NCI-H446 treated with DMSO at 0.1 percent for 48 hours (cell line): ENCODE data around the gene USH1C.

Source experiments
- DNase-seq: peaks from one replicate; lab custom pipeline; 2025; lab: John Stamatoyannopoulos, UW

USH1C gene

GRCh38 chr11:17472467-17472866 lies 71.7 kb downstream of the USH1C start:
- no peak for DNase-seq

GRCh38 chr11:17471501-17471900 lies 72.7 kb downstream of the USH1C start:
- DNase-seq, result no peak

GRCh38 chr11:17469998-17470397 lies 74.2 kb downstream of the USH1C start:
- DNase-seq, result no peak

DNA sequence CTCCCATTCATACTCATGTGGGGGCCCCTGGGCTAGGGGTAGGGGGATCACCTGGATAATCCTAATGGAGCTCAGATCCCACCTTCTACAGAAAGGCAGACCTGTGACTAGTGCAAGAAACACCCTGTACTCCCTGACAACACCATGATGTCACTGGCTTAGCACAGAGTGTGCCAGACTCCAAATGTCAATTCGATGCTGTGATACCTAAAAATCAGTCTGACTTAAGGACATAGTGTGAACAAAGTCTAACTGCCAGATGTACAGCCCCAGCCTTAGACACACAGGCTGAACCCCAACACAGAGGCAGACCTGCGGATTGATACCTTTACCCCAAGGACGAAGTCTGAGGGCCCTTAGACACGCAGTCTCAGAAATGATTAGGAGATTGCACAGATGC lies 76.1 kb downstream of the USH1C start:
- DNase-seq, result no peak

DNA sequence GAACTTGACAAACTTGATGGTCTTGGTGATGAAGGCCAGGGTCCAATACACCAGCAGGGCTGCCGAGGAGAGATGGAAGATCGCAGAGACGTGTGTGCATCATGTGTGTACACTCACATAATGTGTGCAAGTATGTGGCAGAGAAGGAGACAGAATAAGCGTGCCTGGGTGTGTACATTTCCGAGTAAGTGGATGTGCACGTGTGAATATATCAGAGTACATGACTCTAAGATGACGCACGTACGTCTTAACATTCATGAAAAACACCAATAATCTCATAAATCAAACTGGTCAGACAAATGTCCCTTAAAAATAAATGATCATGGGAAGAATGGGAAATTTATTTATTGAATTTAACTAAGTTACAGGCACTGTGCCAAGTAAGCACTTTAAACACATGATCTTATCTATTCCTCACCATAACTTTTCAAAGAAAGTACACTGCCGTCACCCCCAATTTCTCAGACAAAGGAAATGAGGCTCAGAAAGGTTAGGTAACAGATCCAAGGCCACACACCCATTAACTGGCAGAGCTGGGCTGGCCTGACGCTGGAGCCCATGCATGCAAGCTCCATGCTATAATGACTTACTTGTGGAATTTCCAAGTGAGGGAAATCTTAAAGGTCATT lies 80.6 kb downstream of the USH1C start:
- DNase-seq, result no peak

GRCh38 chr11:17462940-17463339 lies 81.3 kb downstream of the USH1C start:
- DNase-seq, result no peak

GRCh38 chr11:17460406-17460805 lies 83.8 kb downstream of the USH1C start:
- DNase-seq, result no peak

GRCh38 chr11:17459236-17459896 lies 84.8 kb downstream of the USH1C start:
- no peak for DNase-seq

GRCh38 chr11:17458268-17458667 lies 85.9 kb downstream of the USH1C start:
- DNase-seq, result no peak

DNA sequence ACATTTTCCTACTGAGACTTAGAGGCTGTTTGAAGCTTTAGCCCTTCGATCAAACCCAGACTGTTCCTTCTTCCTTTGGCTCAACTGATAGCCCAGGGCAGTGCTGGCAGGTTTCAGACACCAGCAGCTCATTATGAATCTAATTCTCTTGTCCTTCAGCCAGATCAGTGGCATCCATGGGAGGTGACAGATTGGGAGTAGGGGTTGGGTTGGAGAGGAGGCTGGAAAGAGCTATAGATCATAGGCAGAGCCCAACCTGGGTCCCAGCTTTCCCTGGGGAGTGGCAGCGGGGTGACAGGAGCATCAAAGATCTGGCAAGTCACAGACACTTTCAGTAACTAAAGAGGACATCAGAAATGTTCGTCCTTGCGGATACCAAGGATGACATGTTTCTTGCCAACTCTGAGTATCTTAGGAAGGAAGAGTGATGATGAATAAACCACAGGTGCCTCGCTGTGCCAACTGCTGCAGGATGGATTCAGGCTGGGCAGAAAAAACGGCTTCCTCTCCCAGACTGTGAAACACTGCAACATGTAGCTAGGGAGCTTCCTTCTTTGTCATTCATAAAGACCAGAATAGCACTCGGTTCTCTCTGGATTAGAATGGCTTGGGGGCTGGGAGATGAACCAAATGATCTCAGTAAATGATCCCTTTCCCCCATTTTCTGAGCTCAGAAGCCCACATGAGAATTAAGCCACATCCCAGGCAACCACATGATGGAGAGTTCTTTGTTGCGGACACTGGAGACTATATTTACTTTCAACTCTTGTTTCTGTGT lies 86.6 kb downstream of the USH1C start:
- no peak for DNase-seq

DNA sequence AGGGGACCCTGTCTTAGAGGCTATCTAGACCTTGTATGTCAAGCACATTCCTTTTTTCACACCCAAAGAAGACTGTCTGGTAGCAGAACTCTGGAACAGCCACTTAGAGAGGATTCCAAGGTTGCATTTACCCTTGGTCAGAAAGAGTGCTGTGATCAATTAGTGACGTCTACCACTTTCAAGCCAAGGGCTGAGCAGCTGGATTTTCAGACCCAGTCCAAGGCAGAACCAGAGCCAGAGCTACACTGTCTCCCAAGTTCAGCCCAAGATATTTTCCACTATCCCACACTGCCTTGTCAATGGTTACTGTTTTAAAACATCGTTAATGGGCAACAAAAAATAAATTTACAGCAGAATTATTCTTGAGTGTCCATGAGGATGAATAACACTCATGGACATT lies 91.5 kb downstream of the USH1C start:
- no peak for DNase-seq

DNA sequence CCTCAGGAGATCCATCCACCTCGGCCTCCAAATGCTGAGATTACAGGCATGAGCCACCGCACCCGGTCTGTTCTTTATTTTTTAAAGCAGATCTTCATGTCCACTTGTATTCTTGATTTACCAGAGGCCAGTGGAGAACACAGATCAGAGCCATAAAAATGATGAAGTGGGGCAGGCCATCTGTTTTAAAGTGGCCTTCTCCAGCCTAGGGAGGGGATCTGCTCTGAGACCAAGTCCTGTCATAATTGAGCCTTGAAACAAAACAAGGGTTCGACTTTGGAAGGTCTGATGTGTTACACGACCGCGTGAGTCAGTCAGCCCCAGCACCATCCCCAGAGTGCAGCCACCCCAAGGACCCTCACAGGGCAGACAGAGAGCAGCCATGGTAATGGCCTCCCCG lies 95.1 kb downstream of the USH1C start:
- no peak for DNase-seq

DNA sequence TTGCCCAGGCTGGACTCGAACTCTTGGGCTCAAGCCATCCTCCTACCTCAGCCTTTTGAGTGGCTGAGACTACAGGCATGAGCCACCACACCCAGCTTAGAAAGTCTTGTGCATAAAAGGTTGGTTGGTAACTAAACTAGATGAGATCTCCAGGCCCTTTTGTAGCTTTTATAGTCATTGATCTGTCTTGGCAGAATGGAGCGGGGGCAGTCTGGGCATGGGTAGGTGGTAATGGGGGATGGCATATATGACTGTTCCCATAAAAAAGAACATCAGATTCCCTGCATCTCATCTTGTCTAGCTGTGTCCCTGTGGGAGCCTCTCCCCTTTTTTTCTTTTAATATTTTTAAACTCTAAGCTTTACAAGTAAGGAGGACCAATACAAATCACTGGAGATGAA lies 97.7 kb downstream of the USH1C start:
- DNase-seq, result no peak

GRCh38 chr11:17445240-17445795 lies 98.9 kb downstream of the USH1C start:
- DNase-seq, result no peak

- no peak for DNase-seq
Measured at GRCh38 chr11:17443926-17444690, 100.1 kb downstream of the USH1C start.
